Measurements from ENCODE around the gene ARL1.
A peak's percentile ranks its signal among the peaks of the same experiment; 100 is the strongest.
"Not testable (repeated sequence)": the region's sequence is repeated elsewhere in the genome, so short reads cannot be mapped to it uniquely, and the experiment has no call there.

ARL1 gene

DNA sequence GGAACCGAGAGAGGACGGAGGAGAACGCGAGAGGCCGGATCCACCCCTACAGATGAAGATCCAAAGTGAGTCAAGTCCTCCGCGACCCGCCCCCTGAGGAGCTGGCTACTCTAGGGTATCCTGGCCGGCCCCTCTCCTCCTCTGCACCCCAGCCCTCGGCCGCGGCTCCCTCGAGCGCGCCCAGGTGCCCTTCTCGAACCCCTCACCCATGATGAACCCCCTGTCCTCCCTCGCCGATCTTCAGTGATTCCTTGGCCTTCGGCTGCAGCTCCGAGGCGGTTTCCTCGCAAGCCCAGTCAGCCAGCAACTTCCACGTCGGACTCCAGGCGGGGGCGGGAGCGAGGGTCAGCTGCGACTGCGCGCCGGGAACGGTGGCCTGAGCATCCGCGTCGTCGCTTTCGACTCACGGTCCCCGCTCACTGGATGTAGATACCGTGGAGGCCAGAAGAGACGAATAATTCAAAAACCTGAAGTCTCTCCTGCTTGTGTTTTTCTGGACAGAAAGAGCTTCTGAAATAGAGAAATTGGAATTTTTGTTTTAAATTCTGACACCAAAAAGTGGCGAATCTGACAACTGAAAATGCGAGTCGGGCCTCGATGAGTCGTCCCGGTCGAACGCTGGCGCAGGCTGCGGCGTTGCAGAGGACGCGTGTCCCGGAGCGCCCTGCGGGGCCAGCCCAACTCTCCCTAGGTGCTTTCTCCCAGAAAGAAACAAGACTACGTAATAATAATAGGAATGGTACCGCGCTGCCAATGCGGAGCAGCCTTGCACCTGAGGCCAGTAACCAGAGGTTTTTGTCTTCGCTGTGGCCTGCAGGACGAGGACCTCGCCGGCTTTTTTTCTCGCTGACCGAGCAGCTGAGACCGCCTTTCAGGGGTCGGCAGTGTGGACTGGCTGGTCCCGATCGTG lies at the start of gene ARL1:
TSS of gene ARL1 (minus strand) at position 337 of the 910 bp plus-strand sequence. CDS start at position 210, 127 bp downstream.
- peak within 1 kb of the TSS; percentile 98 for H3K4me3 ChIP-seq
- H3K9me3 ChIP-seq (ENCODE audit: low read depth, low read length), result no peaks in the 10 kb centered on the region
- H3K27ac ChIP-seq, result peak within 1 kb of the TSS; percentile 87
- peaks cover under 1% of the 10 kb centered on the region; the same call in 1 of the 2 replicates for H3K36me3 ChIP-seq (ENCODE audit: insufficient read depth, low read length)
- H3K9ac ChIP-seq (ENCODE audit: insufficient read length), result peak within 1 kb of the TSS; percentile 98
- peak; percentile 68 for DNase-seq (ENCODE audit: low read depth, low spot score)
- TF ChIP-seq FOXP2 (optimal IDR thresholded peaks at IDR 0.05; ENCODE audit: control extremely low read depth, extremely low read length, insufficient read depth) (no peak), EZH2 (IDR thresholded peaks at IDR 0.05) (no peak), POLR2AphosphoS5 (IDR thresholded peaks at IDR 0.05; ENCODE audit: borderline replicate concordance, low read depth, low read length) (peak; percentile 67)

DNA sequence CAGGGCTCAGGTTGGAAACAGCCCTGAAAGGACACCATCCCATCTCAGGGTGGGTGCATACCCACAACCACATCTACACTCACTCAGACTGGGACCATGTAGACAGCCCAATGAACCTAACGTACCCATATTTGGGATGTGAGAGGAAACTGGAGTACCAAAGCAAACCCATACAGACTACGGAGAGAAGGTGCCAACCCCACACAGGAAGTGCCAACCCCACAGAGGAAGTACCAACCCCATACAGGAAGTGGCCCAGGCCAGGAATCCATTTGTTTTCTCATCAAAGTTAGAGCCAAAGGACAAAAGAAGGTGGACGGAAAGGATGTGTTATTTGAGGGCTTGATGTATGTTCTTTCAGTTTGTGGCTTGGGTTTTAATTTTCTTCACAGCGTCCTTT lies 48.1 kb upstream of the ARL1 start:
- H3K4me3 ChIP-seq, result no peak overlapping the region
- TF ChIP-seq POLR2AphosphoS5 (IDR thresholded peaks at IDR 0.05; ENCODE audit: borderline replicate concordance, low read depth, low read length), result no peak
- no peak for TF ChIP-seq EZH2 (IDR thresholded peaks at IDR 0.05)
- TF ChIP-seq FOXP2 (optimal IDR thresholded peaks at IDR 0.05; ENCODE audit: control extremely low read depth, extremely low read length, insufficient read depth), result no peak
- H3K27ac ChIP-seq, result no peak overlapping the region
- no peak overlapping the region for H3K9ac ChIP-seq (ENCODE audit: insufficient read length)
- no peaks in the 10 kb centered on the region for H3K36me3 ChIP-seq (ENCODE audit: insufficient read depth, low read length)
- no peak for DNase-seq (ENCODE audit: low read depth, low spot score)
- no peaks in the 10 kb centered on the region for H3K9me3 ChIP-seq (ENCODE audit: low read depth, low read length)

DNA sequence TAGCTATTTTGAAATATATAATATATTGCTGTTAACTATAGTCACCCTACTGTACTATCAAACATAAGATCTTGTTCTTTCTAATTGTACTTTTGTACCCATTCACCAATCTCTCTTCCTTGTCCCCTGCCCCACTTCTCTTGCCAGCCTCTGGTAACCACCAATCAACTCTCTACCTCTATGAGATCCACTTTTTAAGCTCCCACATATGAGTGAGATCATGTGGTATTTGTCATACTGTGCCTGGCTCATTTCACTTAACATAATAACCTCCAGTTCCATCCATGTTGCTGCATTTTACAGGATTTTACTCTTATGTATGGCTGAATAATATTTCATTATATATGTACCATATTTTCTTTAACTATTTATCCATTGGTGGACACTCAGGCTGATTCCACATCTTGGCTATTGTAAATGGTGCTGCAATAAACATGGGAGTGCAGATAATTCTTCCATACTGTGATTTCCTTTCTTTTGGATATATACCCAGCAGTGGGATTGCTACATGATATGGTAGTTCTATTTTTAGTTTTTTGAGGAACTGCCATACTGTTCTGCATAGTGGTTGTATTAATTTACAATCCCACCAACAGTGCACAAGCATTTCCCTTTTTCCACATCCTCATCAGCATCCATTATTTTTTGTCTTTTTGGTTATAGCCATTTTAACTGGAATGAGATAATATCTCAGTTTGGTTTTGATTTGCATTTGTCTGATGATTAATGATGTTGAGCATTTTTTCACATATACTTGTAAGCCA lies 34.1 kb upstream of the ARL1 start:
- TF ChIP-seq POLR2AphosphoS5 (IDR thresholded peaks at IDR 0.05; ENCODE audit: borderline replicate concordance, low read depth, low read length), result no peak
- no peak for TF ChIP-seq FOXP2 (optimal IDR thresholded peaks at IDR 0.05; ENCODE audit: control extremely low read depth, extremely low read length, insufficient read depth)
- no peak for TF ChIP-seq EZH2 (IDR thresholded peaks at IDR 0.05)

DNA sequence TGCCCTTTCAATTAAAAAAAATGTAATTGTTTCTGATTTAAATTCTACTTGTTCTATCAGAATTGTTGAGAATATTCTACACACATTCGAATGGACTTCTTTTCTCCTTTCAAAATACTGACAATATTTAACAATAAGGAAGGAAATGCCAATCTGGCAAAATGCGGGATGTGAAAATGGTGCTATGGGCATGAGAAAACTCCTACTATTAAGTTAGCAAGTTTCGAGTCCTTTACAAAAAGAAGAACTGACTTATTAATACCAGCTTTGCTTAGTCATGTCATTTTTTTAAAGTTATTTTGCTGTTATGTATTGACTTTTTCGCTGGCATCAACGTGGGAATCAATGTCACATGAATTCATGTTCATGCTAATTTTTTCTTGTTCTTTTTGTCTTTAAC lies 31.7 kb upstream of the ARL1 start:
- no peaks in the 10 kb centered on the region for H3K36me3 ChIP-seq (ENCODE audit: insufficient read depth, low read length)
- H3K27ac ChIP-seq, result no peak overlapping the region
- no peak overlapping the region for H3K4me3 ChIP-seq
- no peak overlapping the region for H3K9ac ChIP-seq (ENCODE audit: insufficient read length)
- no peaks in the 10 kb centered on the region for H3K9me3 ChIP-seq (ENCODE audit: low read depth, low read length)
- no peak for DNase-seq (ENCODE audit: low read depth, low spot score)
- no peak for TF ChIP-seq EZH2 (IDR thresholded peaks at IDR 0.05)
- TF ChIP-seq FOXP2 (optimal IDR thresholded peaks at IDR 0.05; ENCODE audit: control extremely low read depth, extremely low read length, insufficient read depth), result no peak
- TF ChIP-seq POLR2AphosphoS5 (IDR thresholded peaks at IDR 0.05; ENCODE audit: borderline replicate concordance, low read depth, low read length), result no peak

More for the DNA sequence above, 34.1 kb upstream of the ARL1 start:
- no peaks in the 10 kb centered on the region for H3K9me3 ChIP-seq (ENCODE audit: low read depth, low read length)
- H3K4me3 ChIP-seq, result no peak overlapping the region
- no peaks in the 10 kb centered on the region for H3K36me3 ChIP-seq (ENCODE audit: insufficient read depth, low read length)
- DNase-seq (ENCODE audit: low read depth, low spot score), result no peak
- H3K27ac ChIP-seq, result peak overlapping the region; percentile 92; the same call in 1 of the 2 replicates
- H3K9ac ChIP-seq (ENCODE audit: insufficient read length), result no peak overlapping the region

DNA sequence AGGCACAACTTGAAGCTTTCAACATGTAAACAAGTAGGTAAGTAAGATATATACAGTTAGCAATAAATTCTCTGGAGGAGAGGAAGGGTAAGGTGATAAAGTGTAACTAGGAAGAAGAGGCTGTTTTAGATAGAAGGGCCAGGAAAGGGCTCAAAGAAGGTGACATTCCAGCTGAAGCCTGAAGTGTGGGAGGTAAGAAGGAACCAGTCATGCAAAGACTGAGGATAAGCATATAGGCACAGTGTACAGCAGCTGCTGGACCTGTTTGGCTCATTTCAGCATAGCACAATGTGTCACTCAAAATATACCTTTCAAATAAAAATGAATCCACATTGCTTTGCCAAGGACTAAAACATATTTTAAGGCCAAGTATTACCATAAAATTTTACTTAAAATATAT lies 28.6 kb upstream of the ARL1 start:
- Histone ChIP-seq H3K4me3 (no peak overlapping the region), H3K27ac (no peak overlapping the region), H3K9ac (ENCODE audit: insufficient read length) (no peak overlapping the region), H3K9me3 (ENCODE audit: low read depth, low read length) (no peaks in the 10 kb centered on the region), H3K36me3 (ENCODE audit: insufficient read depth, low read length) (no peaks in the 10 kb centered on the region)
- no peak for TF ChIP-seq FOXP2 (optimal IDR thresholded peaks at IDR 0.05; ENCODE audit: control extremely low read depth, extremely low read length, insufficient read depth)
- no peak for TF ChIP-seq POLR2AphosphoS5 (IDR thresholded peaks at IDR 0.05; ENCODE audit: borderline replicate concordance, low read depth, low read length)
- no peak for TF ChIP-seq EZH2 (IDR thresholded peaks at IDR 0.05)
- no peak for DNase-seq (ENCODE audit: low read depth, low spot score)

DNA sequence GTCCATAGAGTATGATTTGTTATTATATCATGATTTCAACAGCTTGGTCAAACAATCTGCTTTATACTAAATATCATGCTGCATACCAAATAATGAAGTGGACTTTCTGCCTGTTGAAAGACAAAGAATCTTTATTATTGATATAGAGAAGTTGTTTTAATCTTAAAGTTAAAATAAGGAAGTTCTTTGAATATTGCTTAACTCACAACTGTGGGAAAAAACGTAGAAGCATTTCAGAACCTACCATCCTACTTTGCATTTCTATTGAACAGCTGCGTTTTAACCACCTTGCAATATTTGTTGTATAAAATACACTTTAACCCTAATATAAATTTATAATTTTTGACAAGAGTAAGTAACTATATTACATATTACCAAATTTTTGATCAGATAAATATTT lies 22.9 kb upstream of the ARL1 start:
- DNase-seq (ENCODE audit: low read depth, low spot score), result no peak
- H3K36me3 ChIP-seq (ENCODE audit: insufficient read depth, low read length), result no peaks in the 10 kb centered on the region
- no peak overlapping the region for H3K9ac ChIP-seq (ENCODE audit: insufficient read length)
- H3K4me3 ChIP-seq, result no peak overlapping the region
- no peak for TF ChIP-seq FOXP2 (optimal IDR thresholded peaks at IDR 0.05; ENCODE audit: control extremely low read depth, extremely low read length, insufficient read depth)
- no peak for TF ChIP-seq EZH2 (IDR thresholded peaks at IDR 0.05)
- TF ChIP-seq POLR2AphosphoS5 (IDR thresholded peaks at IDR 0.05; ENCODE audit: borderline replicate concordance, low read depth, low read length), result no peak
- no peak overlapping the region for H3K27ac ChIP-seq
- no peaks in the 10 kb centered on the region for H3K9me3 ChIP-seq (ENCODE audit: low read depth, low read length)

DNA sequence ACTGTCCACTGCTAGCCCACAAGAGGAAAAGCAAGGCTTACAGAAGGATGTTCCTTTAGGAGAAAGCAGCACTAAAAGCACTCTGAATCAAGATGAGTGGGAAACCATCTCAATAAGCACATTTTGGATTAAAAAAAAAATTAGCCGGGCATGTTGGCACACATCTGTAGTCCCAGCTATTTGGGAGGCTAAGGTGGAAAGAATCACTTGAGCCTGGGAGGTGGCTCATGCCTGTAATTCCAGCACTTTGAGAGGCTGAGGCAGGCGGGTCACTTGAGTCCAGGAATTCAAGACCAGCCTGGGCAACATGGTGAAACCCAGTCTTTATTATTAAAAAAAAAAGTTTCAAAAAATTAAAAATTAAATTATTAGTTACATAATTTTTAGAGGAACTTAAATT lies 17.0 kb upstream of the ARL1 start:
- no peak for DNase-seq (ENCODE audit: low read depth, low spot score)
- H3K36me3 ChIP-seq (ENCODE audit: insufficient read depth, low read length), result no peaks in the 10 kb centered on the region
- no peaks in the 10 kb centered on the region for H3K9me3 ChIP-seq (ENCODE audit: low read depth, low read length)
- H3K4me3 ChIP-seq, result no peak overlapping the region
- TF ChIP-seq EZH2 (IDR thresholded peaks at IDR 0.05), result no peak
- no peak for TF ChIP-seq POLR2AphosphoS5 (IDR thresholded peaks at IDR 0.05; ENCODE audit: borderline replicate concordance, low read depth, low read length)
- TF ChIP-seq FOXP2 (optimal IDR thresholded peaks at IDR 0.05; ENCODE audit: control extremely low read depth, extremely low read length, insufficient read depth), result no peak
- H3K9ac ChIP-seq (ENCODE audit: insufficient read length), result no peak overlapping the region
- H3K27ac ChIP-seq, result no peak overlapping the region

DNA sequence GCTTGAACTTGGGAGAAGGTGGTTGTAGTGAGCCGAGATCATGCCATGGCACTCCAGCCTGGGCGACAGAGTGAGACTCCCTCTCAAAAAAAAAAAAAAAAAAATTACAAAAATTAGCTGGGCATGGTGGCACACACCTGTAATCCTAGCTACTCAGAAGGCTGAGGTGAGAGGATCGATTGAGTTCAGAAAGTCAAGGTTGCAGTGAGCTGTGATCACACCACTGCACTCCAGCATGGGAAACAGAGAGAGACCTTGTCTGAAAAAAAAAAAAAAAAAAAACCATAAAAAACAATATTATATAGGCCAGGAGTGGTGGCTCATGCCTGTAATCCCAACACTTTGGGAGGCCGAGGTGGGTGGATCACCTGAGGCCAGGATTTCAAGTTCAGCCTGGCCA lies 14.5 kb upstream of the ARL1 start:
- H3K36me3 ChIP-seq (ENCODE audit: insufficient read depth, low read length); H3K27ac ChIP-seq; H3K9ac ChIP-seq (ENCODE audit: insufficient read length); DNase-seq (ENCODE audit: low read depth, low spot score); H3K4me3 ChIP-seq; H3K9me3 ChIP-seq (ENCODE audit: low read depth, low read length): not testable (repeated sequence)

All from SK-N-MC (cell line).